Endothelial cell of umbilical vein (primary cell): Measurements from ENCODE around the gene DRICH1.

Source experiments
- FOS ChIP-seq: IDR thresholded peaks from 2 replicates; pipeline ENCODE4 v1.6.1; 2011; ENCODE audit warnings: mild to moderate bottlenecking, low read length, moderate library complexity, borderline replicate concordance; ENCODE audit not compliant: insufficient read depth
- POLR2A ChIP-seq: IDR thresholded peaks from 2 replicates; pipeline ENCODE4 v1.6.1; 2012; ENCODE audit warnings: low read depth, mild to moderate bottlenecking, control low read depth, low read length
- TF ChIP-seq, protein P1 (sequence below), 2 donors: IDR thresholded peaks; 1 replicate in 1 of 2; 2 replicates in 1 of 2; pipeline ENCODE4 v1.5.1; 2011; ENCODE audit warnings: low read length in 2 of 2, mild to moderate bottlenecking in 2 of 2, moderate library complexity in 2 of 2, control low read depth in 1 of 2, inconsistent platforms in 1 of 2, low read depth in 1 of 2; ENCODE audit not compliant: insufficient read depth in 1 of 2; ENCODE audit errors: extremely low read depth in 1 of 2

DNA sequence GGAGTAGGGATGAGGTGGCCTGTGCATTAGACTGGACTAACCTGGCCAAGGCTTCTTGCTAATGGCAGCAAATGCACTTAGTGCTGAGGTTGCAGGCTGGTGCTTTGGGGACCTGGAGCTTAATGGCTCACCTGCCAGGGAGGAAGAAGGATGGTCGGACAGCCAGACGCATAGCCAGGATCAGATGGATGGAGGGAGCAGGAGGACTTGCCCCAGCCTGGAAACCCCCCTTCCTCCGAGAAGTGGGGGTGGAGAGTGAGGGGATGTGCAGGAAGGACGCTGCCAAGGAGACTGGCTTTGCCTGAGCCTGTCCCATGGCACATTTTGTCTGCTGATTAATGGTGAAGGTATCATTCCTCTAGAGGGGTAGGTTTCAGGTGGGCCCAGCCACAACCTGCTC, 69.9 kb downstream of the DRICH1 start:
- TF ChIP-seq, protein P1, sequence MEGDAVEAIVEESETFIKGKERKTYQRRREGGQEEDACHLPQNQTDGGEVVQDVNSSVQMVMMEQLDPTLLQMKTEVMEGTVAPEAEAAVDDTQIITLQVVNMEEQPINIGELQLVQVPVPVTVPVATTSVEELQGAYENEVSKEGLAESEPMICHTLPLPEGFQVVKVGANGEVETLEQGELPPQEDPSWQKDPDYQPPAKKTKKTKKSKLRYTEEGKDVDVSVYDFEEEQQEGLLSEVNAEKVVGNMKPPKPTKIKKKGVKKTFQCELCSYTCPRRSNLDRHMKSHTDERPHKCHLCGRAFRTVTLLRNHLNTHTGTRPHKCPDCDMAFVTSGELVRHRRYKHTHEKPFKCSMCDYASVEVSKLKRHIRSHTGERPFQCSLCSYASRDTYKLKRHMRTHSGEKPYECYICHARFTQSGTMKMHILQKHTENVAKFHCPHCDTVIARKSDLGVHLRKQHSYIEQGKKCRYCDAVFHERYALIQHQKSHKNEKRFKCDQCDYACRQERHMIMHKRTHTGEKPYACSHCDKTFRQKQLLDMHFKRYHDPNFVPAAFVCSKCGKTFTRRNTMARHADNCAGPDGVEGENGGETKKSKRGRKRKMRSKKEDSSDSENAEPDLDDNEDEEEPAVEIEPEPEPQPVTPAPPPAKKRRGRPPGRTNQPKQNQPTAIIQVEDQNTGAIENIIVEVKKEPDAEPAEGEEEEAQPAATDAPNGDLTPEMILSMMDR (IDR thresholded peaks at IDR 0.05; ENCODE audit: extremely low read depth in 1 of 2, insufficient read depth in 1 of 2, low read depth in 1 of 2, low read length in 2 of 2), result no peak
- TF ChIP-seq POLR2A, result no peak
- TF ChIP-seq FOS, result no peak
